SU-DHL-6 (cell line): ENCODE data around the gene DUOX2.

Experiments used
- CTCF ChIP-seq: fragments of 200-600 bp; sonication (generic); IDR thresholded peaks from one replicate; pipeline ENCODE4 v1.5.1; 2017; ENCODE audit warnings: antibody characterized with exemption, mild to moderate bottlenecking, low read length, moderate library complexity; ENCODE audit not compliant: insufficient read depth, poor library complexity, severe bottlenecking
- EZH2phosphoT487 ChIP-seq: fragments of 200-600 bp; sonication (generic), shearing (Covaris generic); conservative IDR thresholded peaks from 2 replicates; pipeline ENCODE4 v1.6.1; 2018; ENCODE audit warnings: mild to moderate bottlenecking, antibody characterized with exemption, low read length, moderate library complexity, mixed read lengths

- TF ChIP-seq CTCF (no peak), EZH2phosphoT487 (no peak)
Observed at GRCh38 chr15:45141386-45141785, 27.4 kb upstream of the DUOX2 start.
